ENCODE results near the gene PYGO2.

- TF ChIP-seq CTCF (IDR thresholded peaks at IDR 0.05) (no peak), POLR2A (IDR thresholded peaks at IDR 0.05) (no peak), POLR2AphosphoS5 (IDR thresholded peaks at IDR 0.05; ENCODE audit: insufficient read depth in 1 of 2, low read depth in 1 of 2) (no peak)
Observed at GRCh38 chr1:155001425-155001674, 39.8 kb upstream of the PYGO2 start.
